GM21360 (cell line): Measurements from ENCODE around the gene TMEM179B.

ENCODE experiments used
- ATAC-seq: cut with Tn5 transposase; IDR thresholded peaks from one replicate; pipeline ENCODE4 v1.9.1; 2021; ENCODE audit warnings: mild to moderate bottlenecking, moderate library complexity; ENCODE audit not compliant: unreplicated experiment

TMEM179B gene

GRCh38 chr11:62831520-62832335, 44.5 kb downstream of the TMEM179B start, which contains the start of gene STX5:
TSS of gene STX5 (minus strand) at chr11:62832051. CDS start at chr11:62831243, 808 bp downstream.
- peak; percentile 67 for ATAC-seq

- peak; percentile 11 for ATAC-seq
These were observed 45.4 kb downstream of the TMEM179B start, which contains the start of gene TEX54 for GRCh38 chr11:62832336-62833234. TSS of gene TEX54 (minus strand) at chr11:62832841.

GRCh38 chr11:62835336-62835735, 48.1 kb downstream of the TMEM179B start:
- ATAC-seq, result no peak

GRCh38 chr11:62839050-62839945, 52.1 kb downstream of the TMEM179B start, which contains the start of gene WDR74:
TSS of gene WDR74 (minus strand) at chr11:62839590. CDS start at chr11:62839570, 20 bp downstream.
- ATAC-seq, result peak; percentile 50
